NT2/D1 (cell line): ENCODE results near the gene GPX5.
"Not testable (repeated sequence)": the region's sequence is repeated elsewhere in the genome, so short reads cannot be mapped to it uniquely, and the experiment has no call there.

Experiments used
- DNase-seq: peaks from one replicate; pipeline ENCODE4 v3.0.0-alpha.2; 2011; ENCODE audit warnings: low read depth, low spot score
- H3K27me3 ChIP-seq: 2 replicates; pipeline ENCODE4 v1.6.0; 2011; ENCODE audit warnings: mild to moderate bottlenecking; ENCODE audit not compliant: insufficient read length, insufficient read depth
- H3K36me3 ChIP-seq: 2 replicates; pipeline ENCODE4 v1.6.1; 2011; ENCODE audit warnings: mild to moderate bottlenecking, low read length, mixed read lengths; ENCODE audit not compliant: insufficient read depth, insufficient read length
- H3K4me1 ChIP-seq: 2 replicates; pipeline ENCODE4 v1.5.1; 2011; ENCODE audit not compliant: insufficient read depth, insufficient read length
- H3K4me3 ChIP-seq: 2 replicates; pipeline ENCODE4 v1.5.1; 2011; ENCODE audit warnings: low read depth; ENCODE audit not compliant: insufficient read length
- H3K9ac ChIP-seq: 2 replicates; pipeline ENCODE4 v1.6.0; 2011; ENCODE audit warnings: low read depth; ENCODE audit not compliant: insufficient read length
- H3K9me3 ChIP-seq: 2 replicates; pipeline ENCODE4 v1.5.1; 2011; ENCODE audit warnings: mild to moderate bottlenecking, low read length; ENCODE audit not compliant: insufficient read depth
- SUZ12 ChIP-seq: IDR thresholded peaks from 2 replicates; pipeline ENCODE4 v1.6.1; 2011; ENCODE audit not compliant: insufficient read length, insufficient read depth; ENCODE audit errors: extremely low read depth
- YY1 ChIP-seq: IDR thresholded peaks from 2 replicates; pipeline ENCODE4 v1.6.1; 2011; ENCODE audit not compliant: insufficient read length, insufficient read depth
- ZNF274 ChIP-seq: IDR thresholded peaks from 2 replicates; pipeline ENCODE4 v1.6.1; 2011; ENCODE audit warnings: mild to moderate bottlenecking, low read depth, low read length

GPX5 gene

GRCh38 chr6:28505733-28506132 lies 19.9 kb upstream of the GPX5 start:
- no peak for TF ChIP-seq ZNF274
- no peak for TF ChIP-seq YY1
- no peak for TF ChIP-seq SUZ12
- Histone ChIP-seq H3K9me3 (0 out of 2 replicates have a peak, but pooled peaks cover 3% of the 10 kb centered on the region), H3K9ac (no peak overlapping the region), H3K27me3 (no peaks in the 10 kb centered on the region), H3K4me1 (no peaks in the 10 kb centered on the region), H3K36me3 (no peaks in the 10 kb centered on the region), H3K4me3 (no peak overlapping the region)
- no peak for DNase-seq

- TF ChIP-seq SUZ12 (no peak), YY1 (no peak)
- H3K9ac ChIP-seq: no peak overlapping the region
Observed at GRCh38 chr6:28506807-28507475, 18.7 kb upstream of the GPX5 start.

DNA sequence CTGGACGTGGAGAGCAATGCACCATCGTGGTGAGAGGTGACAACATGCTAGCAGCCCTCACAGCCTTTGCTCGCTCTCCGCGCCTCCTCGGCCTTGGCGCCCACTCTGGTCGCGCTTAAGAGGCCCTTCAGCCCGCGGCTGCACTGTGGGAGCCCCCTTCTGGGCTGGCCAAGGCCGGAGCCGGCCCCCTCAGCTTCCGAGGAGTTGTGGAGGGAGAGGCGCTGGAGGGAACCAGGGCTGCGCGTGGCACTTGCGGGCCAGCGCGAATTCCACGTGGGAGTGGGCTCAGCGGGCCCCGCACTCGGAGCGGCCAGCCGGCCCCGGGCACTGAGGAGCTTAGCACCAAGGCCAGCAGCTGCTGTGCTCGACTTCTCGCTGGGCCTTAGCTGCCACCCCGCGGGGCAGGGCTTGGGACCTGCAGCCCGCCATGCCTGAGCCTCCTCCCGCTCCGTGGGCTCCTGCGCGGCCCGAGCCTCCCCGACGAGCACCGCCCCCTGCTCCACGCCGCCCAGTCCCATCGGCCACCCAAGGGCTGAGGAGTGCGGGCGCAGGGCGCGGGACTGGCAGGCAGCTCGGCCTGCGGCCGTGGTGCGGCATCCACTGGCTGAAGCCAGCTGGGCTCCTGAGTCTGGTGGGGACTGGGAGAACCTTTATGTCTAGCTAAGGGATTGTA lies 13.9 kb upstream of the GPX5 start:
- Histone ChIP-seq H3K9me3 (peaks cover 8% of the 10 kb centered on the region; the same call in 1 of the 2 replicates), H3K4me1 (no peaks in the 10 kb centered on the region), H3K27me3 (no peaks in the 10 kb centered on the region), H3K4me3 (no peak overlapping the region), H3K9ac (no peak overlapping the region), H3K36me3 (no peaks in the 10 kb centered on the region)
- no peak for DNase-seq
- no peak for TF ChIP-seq SUZ12
- no peak for TF ChIP-seq ZNF274
- TF ChIP-seq YY1: no peak

More at GRCh38 chr6:28506807-28507475, 18.7 kb upstream of the GPX5 start:
- Histone ChIP-seq H3K9me3 (peaks cover 8% of the 10 kb centered on the region; the same call in 1 of the 2 replicates), H3K4me3 (no peak overlapping the region), H3K27me3 (no peaks in the 10 kb centered on the region), H3K4me1 (no peaks in the 10 kb centered on the region), H3K36me3 (no peaks in the 10 kb centered on the region)
- no peak for DNase-seq

GRCh38 chr6:28512387-28512786 lies 13.3 kb upstream of the GPX5 start:
- H3K4me3 ChIP-seq, H3K36me3 ChIP-seq, DNase-seq, H3K4me1 ChIP-seq, H3K9me3 ChIP-seq, H3K9ac ChIP-seq, H3K27me3 ChIP-seq: not testable (repeated sequence)

DNA sequence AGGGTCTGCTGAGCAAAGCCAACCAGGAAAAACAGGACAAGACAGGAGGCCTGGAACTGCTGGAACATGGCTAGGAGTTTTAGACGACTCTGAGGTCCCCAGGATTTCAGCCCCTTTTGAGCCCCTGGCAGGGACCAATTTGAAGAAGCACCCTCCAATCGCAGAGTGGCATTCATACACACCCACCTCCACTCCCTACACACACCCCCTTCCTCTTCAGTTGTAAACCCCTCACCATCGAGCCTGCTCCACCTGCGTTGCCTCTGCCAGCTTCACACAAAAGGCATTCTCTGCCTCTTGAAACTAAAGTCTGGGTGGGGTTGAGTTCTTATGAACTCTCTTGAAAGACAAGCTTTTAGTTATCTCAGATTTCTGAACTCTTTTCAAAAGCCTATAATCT lies 10.0 kb upstream of the GPX5 start, which contains the start of gene GPX6:
Gene GPX6, minus strand, starts transcription at position 118 of the 400 bp plus-strand sequence. Its CDS starts 50 bp downstream, at position 68.
- no peaks in the 10 kb centered on the region for H3K4me1 ChIP-seq
- no peak within 1 kb of the TSS for H3K4me3 ChIP-seq
- no peak for DNase-seq
- no peak within 1 kb of the TSS for H3K9ac ChIP-seq
- H3K27me3 ChIP-seq: no peaks in the 10 kb centered on the region
- no peaks in the 10 kb centered on the region for H3K36me3 ChIP-seq
- peaks cover 8% of the 10 kb centered on the region; the same call in 1 of the 2 replicates for H3K9me3 ChIP-seq
- no peak for TF ChIP-seq YY1
- TF ChIP-seq ZNF274: no peak
- no peak for TF ChIP-seq SUZ12

DNA sequence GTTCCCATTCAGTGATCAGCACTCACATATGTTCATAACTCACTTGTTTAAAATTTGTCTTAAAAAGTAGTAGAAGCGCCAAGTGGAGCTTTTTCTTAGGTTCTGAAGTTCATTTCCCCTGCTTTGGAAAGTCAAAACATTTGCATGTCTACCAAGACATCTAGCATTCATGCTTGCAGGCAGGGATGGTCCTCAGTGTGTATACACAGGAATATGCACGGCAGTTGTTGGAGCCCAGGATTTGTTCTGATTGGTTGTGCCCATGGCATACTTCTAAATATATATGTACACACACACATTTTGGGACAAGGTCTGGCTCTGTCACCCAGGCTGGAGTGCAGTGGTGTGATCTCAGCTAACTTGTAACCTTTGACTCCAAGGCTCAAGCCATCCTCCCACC lies 7.7 kb upstream of the GPX5 start:
- H3K27me3 ChIP-seq: no peaks in the 10 kb centered on the region
- no peak overlapping the region for H3K4me3 ChIP-seq
- no peaks in the 10 kb centered on the region for H3K36me3 ChIP-seq
- TF ChIP-seq SUZ12: no peak
- no peak for TF ChIP-seq ZNF274
- no peak for TF ChIP-seq YY1
- H3K9me3 ChIP-seq: no peaks in the 10 kb centered on the region
- H3K4me1 ChIP-seq: no peaks in the 10 kb centered on the region
- H3K9ac ChIP-seq: no peak overlapping the region
- no peak for DNase-seq

GRCh38 chr6:28522594-28523240 lies 3.0 kb upstream of the GPX5 start:
- no peaks in the 10 kb centered on the region for H3K36me3 ChIP-seq
- H3K9ac ChIP-seq: no peak overlapping the region
- H3K9me3 ChIP-seq: no peaks in the 10 kb centered on the region
- H3K27me3 ChIP-seq: no peaks in the 10 kb centered on the region
- no peak for DNase-seq
- no peak overlapping the region for H3K4me3 ChIP-seq
- no peak for TF ChIP-seq ZNF274
- TF ChIP-seq YY1: no peak
- TF ChIP-seq SUZ12: no peak
- peaks cover 2% of the 10 kb centered on the region for H3K4me1 ChIP-seq
